Tibial nerve (tissue), 4 donors: ENCODE data around the gene AGBL3. TPM values are rescaled to one million over a fixed set of nuclear protein-coding genes. Genes with fewer than 3 reads are reported as not detected.

Experiments used
- DNase-seq, 2 donors: peaks; one replicate each; pipeline ENCODE4 v3.0.0-alpha.2; 2019; ENCODE audit warnings: low spot score in 2 of 2
- H3K27ac ChIP-seq, 4 donors: fragments of 200-600 bp; sonication (generic) in 3 of 4; one replicate each; pipeline ENCODE4 v1.5.1; 2017 to 2019; ENCODE audit warnings: mild to moderate bottlenecking in 1 of 4
- H3K27me3 ChIP-seq, 2 donors: fragments of 200-600 bp; sonication (generic) in 1 of 2; one replicate each; pipeline versions ENCODE4 v1.5.1 to v1.6.0; 2017 to 2019
- H3K36me3 ChIP-seq, 3 donors: fragments of 200-600 bp; sonication (generic); one replicate each; pipeline ENCODE4 v1.5.1; 2018 to 2019
- H3K4me1 ChIP-seq, 4 donors: fragments of 200-600 bp; sonication (generic) in 3 of 4; one replicate each; pipeline ENCODE4 v1.5.1; 2017 to 2019
- H3K4me3 ChIP-seq, 4 donors: fragments of 200-600 bp; sonication (generic) in 3 of 4; one replicate each; pipeline ENCODE4 v1.5.1; 2017 to 2019; ENCODE audit warnings: mild to moderate bottlenecking in 1 of 4, moderate library complexity in 1 of 4
- H3K9me3 ChIP-seq, 4 donors: fragments of 200-600 bp; sonication (generic) in 3 of 4; one replicate each; pipeline ENCODE4 v1.5.1; 2017 to 2019
- CTCF ChIP-seq, 5 experiments: fragments of 200-600 bp in 3 of 5; fragments of 450-650 bp in 2 of 5; sonication (generic) in 3 of 5; IDR thresholded peaks; one replicate each; pipeline ENCODE4 v1.5.1; 2016 to 2019; ENCODE audit warnings: antibody characterized with exemption in 5 of 5, mild to moderate bottlenecking in 3 of 5, moderate library complexity in 2 of 5
- EP300 ChIP-seq, 2 donors: sonication (generic); formaldehyde crosslinking; IDR thresholded peaks; one replicate each; pipeline ENCODE4 v1.6.1; 2017; ENCODE audit warnings: antibody characterized with exemption in 2 of 2, mild to moderate bottlenecking in 1 of 2
- POLR2A ChIP-seq, 2 donors: fragments of 450-650 bp; IDR thresholded peaks; one replicate each; pipeline ENCODE4 v1.6.1; 2017; ENCODE audit warnings: antibody characterized with exemption in 2 of 2, mild to moderate bottlenecking in 2 of 2, moderate library complexity in 2 of 2
- WGBS, 2 donors: methylation state at CpG; one replicate each; pipeline ENCODE4 v1.1.5; 2018; 5-methylcytosine and 5-hydroxymethylcytosine counted together
- total RNA-seq, 4 donors: library from RNA; depleted of rRNA; stranded (reverse); fragments of >200 nt; gene quantifications; one replicate each; pipeline ENCODE4 v1.1.0, GENCODE V29; 2016

The AGBL3 gene
- total RNA-seq, 4 donors from 2014 or later, result 1.3 to 3.1 (median 1.9) TPM

- H3K9me3 ChIP-seq, result peaks cover 0 to 7% (median 1%) of the 10 kb centered on the region in 4 donors
- H3K4me1 ChIP-seq, result peaks cover 0 to 66% (median 23%) of the 10 kb centered on the region in 4 donors
These were observed 174.7 kb downstream of the AGBL3 start for GRCh38 chr7:135160858-135161653.

GRCh38 chr7:135161669-135162068, 175.4 kb downstream of the AGBL3 start:
- DNase-seq, result no peak
- WGBS, 2 donors, result 61 to 74% methylated on average over 6 of the region's 6 CpGs
- Histone ChIP-seq H3K36me3 (peaks cover 0 to 66% (median 0%) of the 10 kb centered on the region in 3 donors), H3K9me3 (peaks cover 0 to 2% (median 0%) of the 10 kb centered on the region in 4 donors), H3K4me1 (peaks cover 0 to 72% (median 23%) of the 10 kb centered on the region in 4 donors), H3K27me3 (no peaks in the 10 kb centered on the region), H3K4me3 (no peak overlapping the region), H3K27ac (peak overlapping the region in 2 of 4 donors; percentile 55 to 61)
- TF ChIP-seq CTCF (IDR thresholded peaks at IDR 0.05), result no peak
- TF ChIP-seq EP300 (IDR thresholded peaks at IDR 0.05), result no peak
- TF ChIP-seq POLR2A (IDR thresholded peaks at IDR 0.05), result no peak

More at GRCh38 chr7:135160858-135161653, 174.7 kb downstream of the AGBL3 start:
- WGBS, 2 donors, result 46 to 48% methylated on average over 9 of the region's 9 CpGs
- no peak for DNase-seq
- TF ChIP-seq POLR2A (IDR thresholded peaks at IDR 0.05), result no peak
- no peak for TF ChIP-seq EP300 (IDR thresholded peaks at IDR 0.05)
- no peak for TF ChIP-seq CTCF (IDR thresholded peaks at IDR 0.05)
- H3K4me3 ChIP-seq, result no peak overlapping the region
- peak overlapping the region in 3 of 4 donors; percentile 24 to 61 (median 55) for H3K27ac ChIP-seq
- peaks cover 0 to 64% (median 0%) of the 10 kb centered on the region in 3 donors for H3K36me3 ChIP-seq
- H3K27me3 ChIP-seq, result no peaks in the 10 kb centered on the region

- H3K4me1 ChIP-seq, result peaks cover 0 to 77% (median 23%) of the 10 kb centered on the region in 4 donors
- WGBS, 2 donors, result 93 to 94% methylated on average over 2 of the region's 2 CpGs
- no peak for DNase-seq
- peak overlapping the region in 1 of 4 donors; percentile 55 for H3K27ac ChIP-seq
- no peak overlapping the region for H3K4me3 ChIP-seq
- H3K36me3 ChIP-seq, result peaks cover 0 to 66% (median 0%) of the 10 kb centered on the region in 3 donors
- no peaks in the 10 kb centered on the region for H3K9me3 ChIP-seq
- TF ChIP-seq POLR2A (IDR thresholded peaks at IDR 0.05) (no peak), CTCF (IDR thresholded peaks at IDR 0.05) (no peak), EP300 (IDR thresholded peaks at IDR 0.05) (no peak)
- H3K27me3 ChIP-seq, result no peaks in the 10 kb centered on the region
These were observed 176.2 kb downstream of the AGBL3 start for GRCh38 chr7:135162382-135163001.

- Histone ChIP-seq H3K9me3 (no peaks in the 10 kb centered on the region), H3K36me3 (peaks cover 0 to 59% (median 0%) of the 10 kb centered on the region in 3 donors), H3K27ac (peak overlapping the region in 2 of 4 donors; percentile 14 to 59), H3K4me1 (peaks cover 0 to 77% (median 37%) of the 10 kb centered on the region in 4 donors), H3K27me3 (no peaks in the 10 kb centered on the region), H3K4me3 (no peak overlapping the region)
- TF ChIP-seq EP300 (IDR thresholded peaks at IDR 0.05) (no peak), POLR2A (IDR thresholded peaks at IDR 0.05) (no peak), CTCF (IDR thresholded peaks at IDR 0.05) (no peak)
- no peak for DNase-seq
- 88% methylated on average over 17 to 18 of the region's 18 CpGs for WGBS, 2 donors
These were observed 178.2 kb downstream of the AGBL3 start for GRCh38 chr7:135164357-135165061.
